Putamen (tissue), 1 donor: Measurements from ENCODE around the gene MAP7D3.
"Not testable (repeated sequence)": the region's sequence is repeated elsewhere in the genome, so short reads cannot be mapped to it uniquely, and the experiment has no call there.

Experiments
- DNase-seq: peaks from one replicate; pipeline ENCODE4 v3.0.0-alpha.2; 2016; ENCODE audit warnings: low spot score

MAP7D3 gene

DNA sequence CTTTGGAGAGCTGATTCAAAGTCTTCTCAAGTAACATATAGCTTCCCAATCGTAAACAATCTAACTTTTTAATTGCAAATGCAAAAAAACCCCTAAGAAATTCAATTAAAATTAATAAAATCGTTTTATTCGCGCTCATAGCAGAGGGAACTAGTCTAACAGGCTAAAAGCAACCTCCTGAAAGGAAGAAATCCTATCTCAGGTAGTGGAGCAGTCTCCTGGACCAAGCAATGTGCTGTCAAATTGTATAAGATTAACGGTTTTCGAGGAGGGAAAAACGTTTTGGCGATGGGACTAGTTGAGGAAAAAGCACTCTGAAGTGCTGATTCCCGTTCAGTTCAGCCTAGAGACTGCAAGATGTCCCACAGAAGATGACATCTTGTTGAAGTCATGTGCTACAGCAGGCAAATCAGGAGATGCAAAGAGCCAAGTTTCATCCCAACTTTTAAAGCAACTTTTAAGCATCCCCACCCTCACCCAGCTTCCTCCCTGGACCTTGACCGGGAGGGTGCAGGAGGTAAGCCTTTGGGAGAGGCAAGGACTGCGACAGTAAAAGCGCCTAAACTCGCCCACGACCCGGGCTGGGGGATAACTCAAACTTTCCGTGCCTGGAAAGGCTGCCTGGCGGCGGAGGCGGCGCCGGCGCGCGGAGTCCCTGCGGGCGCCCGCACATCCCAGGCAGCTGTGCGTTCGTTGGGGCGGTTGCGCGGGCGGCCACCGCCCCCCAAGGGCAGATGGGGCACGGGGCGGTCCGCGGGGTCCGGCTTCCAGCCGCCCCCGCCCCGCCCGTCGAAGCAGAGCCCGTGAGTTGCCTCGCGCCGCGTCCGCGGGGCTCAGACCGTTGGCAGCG lies 784 bp downstream of the MAP7D3 start:
- DNase-seq: no peak

DNA sequence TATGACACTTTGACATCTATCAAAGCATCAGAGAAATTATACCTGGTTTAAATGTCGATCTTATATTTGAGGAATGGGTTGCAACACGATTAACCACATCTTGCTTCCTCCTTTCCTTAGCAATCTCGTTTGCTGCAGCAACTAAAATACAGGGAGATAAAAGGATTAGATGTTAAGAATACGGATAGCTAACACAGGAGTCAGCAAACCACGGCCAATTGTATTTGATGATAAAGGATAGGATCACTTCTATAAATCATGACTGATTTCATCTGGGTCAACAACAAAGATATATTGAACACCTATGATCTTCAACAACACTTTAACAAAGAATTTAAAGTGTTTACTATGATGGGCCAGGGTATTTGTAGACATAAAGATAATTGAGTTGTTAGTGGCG lies 5.0 kb downstream of the MAP7D3 start:
- no peak for DNase-seq

- not testable (repeated sequence) for DNase-seq
These were observed 13.4 kb downstream of the MAP7D3 start for GRCh38 chrX:136237849-136238248.

DNA sequence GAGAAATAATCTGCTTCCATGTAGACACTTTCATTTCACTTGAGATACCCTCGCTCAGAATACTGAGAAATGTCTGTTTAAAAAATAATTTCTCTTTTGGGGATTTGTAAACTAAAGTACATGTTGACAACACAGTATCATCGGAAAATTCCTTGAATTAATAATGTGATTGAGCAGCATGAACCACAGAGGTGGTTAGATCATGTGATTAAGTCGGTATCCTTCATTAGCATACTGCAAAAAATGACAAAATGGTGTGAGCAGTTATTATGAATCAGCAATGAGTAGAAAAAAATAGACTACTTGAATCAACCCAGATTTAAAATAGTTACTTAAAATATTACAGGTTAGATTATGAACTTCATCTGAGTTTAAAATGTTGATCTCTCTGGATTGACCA lies 14.1 kb downstream of the MAP7D3 start:
- DNase-seq: no peak

DNA sequence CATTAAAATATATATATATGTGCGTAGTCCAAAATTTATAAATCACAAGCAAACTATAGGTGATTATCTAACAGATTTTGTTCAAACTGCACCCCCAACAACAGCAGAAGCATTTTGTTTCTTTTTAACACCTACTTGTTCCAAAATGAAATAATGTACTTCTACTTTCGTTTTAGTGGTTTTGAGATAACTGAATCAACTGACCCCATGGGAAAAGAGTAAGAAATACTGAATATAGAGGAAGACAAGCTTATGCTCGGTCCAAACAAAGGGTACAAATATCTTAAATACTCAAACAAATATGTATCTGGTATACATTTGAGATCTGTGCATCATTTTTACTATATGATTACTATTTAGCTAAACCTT lies 22.4 kb downstream of the MAP7D3 start:
- DNase-seq: no peak

- DNase-seq: no peak
These were observed 23.0 kb downstream of the MAP7D3 start for GRCh38 chrX:136227948-136228838.

GRCh38 chrX:136227074-136227473 lies 24.1 kb downstream of the MAP7D3 start:
- DNase-seq: no peak

DNA sequence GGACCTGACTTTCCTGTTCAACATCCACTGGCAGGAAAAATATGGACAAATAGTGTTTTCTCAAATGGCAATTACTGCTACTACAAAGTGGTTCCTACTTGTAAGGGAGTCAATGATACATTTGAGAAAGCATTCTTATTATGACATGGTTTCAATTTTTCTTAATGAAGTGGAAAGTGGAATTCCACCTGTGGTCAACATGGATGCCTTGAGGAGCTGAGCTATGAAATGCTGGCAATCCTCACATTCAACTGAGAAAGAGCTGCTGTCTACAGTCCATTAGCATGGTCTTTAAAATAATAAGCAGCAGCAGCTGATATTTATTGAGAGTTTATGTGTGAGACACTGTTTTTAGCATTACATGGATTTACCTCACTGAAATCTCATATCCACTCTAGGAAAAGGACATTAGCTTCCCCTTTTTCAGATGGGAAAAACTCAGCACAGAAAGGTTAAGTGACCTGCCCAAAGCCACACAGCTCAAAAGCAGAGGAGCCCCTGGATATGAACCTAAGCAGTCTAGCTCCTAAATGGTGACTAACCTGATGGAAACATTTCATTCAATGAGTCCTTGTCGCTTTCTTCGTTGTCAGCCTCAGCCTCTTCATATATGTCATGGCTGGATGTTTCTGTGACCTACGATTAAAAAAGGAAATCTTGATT lies 29.2 kb downstream of the MAP7D3 start:
- no peak for DNase-seq

DNA sequence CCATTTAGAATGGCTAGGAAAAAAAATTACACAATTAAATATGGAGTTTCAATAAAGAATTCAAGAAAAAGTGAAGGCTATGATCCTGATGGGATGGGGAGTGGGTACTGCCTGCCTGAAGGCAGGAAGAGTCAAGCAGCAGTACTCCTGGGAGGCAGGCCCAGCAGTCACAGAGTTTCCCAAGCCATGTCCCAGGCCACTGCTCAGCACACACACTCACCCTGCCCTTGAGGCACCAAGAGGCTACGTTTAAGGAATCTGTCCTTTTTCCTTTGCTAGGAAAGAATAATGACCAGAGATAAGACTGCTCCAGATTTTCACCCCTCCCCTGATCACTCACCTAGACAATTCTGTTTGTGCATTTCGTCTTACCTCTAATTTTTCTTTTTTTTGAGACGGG lies 30.2 kb downstream of the MAP7D3 start:
- no peak for DNase-seq

DNA sequence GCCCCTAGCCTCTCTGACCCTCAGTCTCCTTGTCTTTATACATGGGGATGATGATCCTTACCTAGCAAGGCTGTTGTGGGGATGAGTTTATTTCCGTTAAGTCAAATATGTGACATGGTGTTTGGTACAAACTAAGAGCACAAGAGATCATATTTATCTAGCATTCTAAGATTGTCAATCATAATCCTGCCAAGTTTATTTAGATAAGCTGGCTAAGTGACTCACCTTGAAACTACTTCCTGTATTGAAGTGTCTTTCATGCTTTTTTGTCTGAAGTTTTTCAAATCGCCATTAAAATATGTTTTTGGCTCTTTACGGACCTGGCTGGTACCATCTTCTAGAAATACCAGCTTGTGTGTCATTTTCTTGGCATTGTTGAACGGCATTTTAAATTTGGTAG lies 30.7 kb downstream of the MAP7D3 start:
- DNase-seq: no peak

DNA sequence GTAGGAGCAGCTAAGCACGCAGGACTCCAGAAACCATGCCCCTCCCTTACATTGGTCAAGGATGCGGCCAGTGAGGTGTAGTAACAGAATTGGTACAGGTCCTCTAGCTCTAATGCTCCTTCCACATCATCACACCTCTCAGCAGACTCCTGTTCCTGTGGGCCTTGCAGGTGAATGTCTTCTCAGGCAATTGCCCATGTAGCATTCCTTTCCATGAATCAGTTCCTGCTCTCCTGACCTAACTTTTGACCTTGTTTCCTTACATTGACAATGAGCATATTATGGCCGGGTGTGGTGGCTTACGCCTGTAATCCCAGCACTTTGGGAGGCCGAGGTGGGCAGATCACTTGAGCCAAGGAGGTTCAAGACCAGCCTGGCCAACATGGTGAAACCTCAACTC lies 31.3 kb downstream of the MAP7D3 start:
- DNase-seq: no peak

DNA sequence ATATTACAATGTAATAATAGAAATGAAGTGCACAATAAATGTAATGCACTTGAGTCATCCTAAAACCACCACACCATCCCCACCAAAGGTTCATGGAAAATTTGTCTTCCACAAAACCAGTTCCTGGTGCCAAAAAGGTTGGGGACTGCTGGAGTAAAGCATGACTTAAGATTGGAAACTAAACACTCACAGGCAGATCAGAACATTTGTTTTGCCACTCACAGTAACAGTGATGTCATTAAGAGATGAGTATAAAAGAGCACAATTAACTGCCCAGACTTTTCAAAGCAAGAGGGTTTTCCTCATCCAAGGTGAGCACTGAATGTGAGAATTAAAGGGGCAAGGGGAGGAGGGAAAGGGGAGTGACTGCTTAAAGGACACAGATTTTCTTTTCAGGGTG lies 35.6 kb downstream of the MAP7D3 start:
- no peak for DNase-seq

DNA sequence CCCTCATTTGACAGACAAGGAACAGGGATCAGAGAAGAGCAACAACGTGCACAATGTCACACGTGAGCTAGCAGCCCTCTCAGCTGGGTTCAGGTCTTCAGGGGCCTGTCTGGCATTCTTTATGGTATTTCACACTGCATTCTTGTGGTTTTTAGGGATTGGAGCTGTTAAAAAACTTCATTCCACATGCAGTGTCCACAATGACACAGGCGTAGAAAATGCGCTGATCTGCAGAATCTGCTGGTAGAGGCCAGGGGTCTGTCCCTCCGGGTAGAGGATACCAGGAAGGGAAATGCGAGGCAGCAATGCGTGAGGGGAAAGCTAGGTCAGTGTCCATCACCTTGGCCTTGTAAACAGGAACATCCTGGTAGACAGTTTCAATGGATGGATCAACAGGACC lies 36.6 kb downstream of the MAP7D3 start:
- no peak for DNase-seq

- no peak for DNase-seq
These were observed 38.6 kb downstream of the MAP7D3 start for GRCh38 chrX:136212557-136213111.

DNA sequence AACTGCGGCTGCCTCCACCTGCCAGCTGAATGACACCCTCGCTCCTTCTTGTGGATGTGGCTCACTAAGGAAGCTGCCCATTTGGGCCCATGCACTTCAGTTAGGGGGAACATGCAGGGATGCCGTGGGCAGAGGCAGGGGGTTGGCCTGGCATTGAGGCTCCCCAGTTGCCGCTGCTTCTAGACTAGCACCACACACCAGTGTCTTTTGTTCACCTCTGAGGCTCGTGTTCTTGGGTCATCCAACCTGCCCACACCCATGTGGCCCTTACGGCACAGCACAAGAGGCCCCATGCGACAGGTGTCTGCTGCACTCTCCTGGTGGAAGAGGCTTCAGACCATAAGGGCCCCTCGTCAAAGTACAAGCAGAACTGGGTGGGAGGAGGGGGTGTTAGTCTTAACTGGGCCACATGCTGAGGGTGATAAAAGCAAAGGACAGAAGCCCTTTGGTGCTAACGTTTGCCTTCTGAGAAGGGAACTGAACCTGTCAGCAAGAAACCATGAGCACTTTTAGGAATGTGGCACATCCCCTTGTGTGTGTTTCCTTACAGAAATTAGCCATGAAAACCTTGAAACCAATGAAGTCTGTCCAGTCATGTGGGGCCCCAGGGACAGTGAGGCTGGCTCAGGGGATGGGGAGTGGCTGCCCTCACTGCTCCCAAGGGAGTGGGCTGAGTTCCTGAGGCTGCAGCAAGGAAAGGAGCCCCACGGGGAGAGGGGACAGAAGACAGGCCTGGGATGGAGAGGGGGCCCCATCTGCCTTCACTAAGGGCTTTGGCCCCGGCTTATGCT lies 39.2 kb downstream of the MAP7D3 start:
- no peak for DNase-seq

GRCh38 chrX:136210806-136211205 lies 40.4 kb downstream of the MAP7D3 start:
- no peak for DNase-seq

- no peak for DNase-seq
These were observed 41.0 kb downstream of the MAP7D3 start for GRCh38 chrX:136210243-136210642.

DNA sequence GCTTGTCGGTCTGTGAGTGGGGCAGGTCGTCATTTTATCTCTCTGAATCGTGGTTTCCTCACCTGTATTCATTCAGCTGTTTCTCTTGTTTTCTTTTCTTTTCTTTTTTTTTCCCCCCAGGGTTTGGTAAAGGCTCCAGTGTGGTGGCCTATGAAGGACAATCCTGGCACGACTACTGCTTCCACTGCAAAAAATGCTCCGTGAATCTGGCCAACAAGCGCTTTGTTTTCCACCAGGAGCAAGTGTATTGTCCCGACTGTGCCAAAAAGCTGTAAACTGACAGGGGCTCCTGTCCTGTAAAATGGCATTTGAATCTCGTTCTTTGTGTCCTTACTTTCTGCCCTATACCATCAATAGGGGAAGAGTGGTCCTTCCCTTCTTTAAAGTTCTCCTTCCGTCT lies 41.4 kb downstream of the MAP7D3 start:
- DNase-seq: no peak

GRCh38 chrX:136209016-136209738 lies 42.0 kb downstream of the MAP7D3 start:
- DNase-seq: no peak

DNA sequence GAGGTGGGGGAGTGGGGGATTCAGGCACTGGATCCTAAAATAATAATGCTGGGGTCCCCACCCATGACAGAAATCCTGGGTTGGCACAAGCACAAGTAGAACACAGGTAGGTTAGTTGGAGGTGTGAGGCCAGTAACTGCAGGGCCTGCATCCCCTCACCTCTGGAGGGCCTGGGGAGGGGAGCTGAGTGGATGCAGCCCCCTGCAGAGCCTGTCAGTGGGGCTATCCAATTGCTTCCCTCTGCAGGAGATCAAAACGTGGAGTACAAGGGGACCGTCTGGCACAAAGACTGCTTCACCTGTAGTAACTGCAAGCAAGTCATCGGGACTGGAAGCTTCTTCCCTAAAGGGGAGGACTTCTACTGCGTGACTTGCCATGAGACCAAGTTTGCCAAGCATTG lies 43.7 kb downstream of the MAP7D3 start:
- DNase-seq: no peak

DNA sequence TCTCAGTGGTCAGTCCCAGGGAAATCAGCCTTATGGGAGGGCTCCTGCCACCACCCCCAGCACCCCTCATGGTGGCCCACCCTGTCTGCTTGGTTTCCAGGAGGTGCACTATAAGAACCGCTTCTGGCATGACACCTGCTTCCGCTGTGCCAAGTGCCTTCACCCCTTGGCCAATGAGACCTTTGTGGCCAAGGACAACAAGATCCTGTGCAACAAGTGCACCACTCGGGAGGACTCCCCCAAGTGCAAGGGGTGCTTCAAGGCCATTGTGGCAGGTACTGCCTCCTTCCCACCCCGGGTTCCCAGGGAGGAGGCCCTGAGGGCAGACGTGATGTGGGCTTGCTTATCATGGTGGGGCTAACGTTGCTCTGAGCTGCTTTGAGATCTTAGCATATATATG lies 44.3 kb downstream of the MAP7D3 start:
- DNase-seq: no peak
